H1 (cell line): ENCODE data around the gene CHDH. TPM values are rescaled to one million over a fixed set of nuclear protein-coding genes. Genes with fewer than 3 reads are reported as not detected.

ENCODE experiments used
- CTCF ChIA-PET: fragments of 300-600 bp; sonication (Branson Sonifier 250); formaldehyde crosslinking; loops from one replicate; lab custom pipeline; 2021; ENCODE audit not compliant: partially characterized antibody; lab: Charles Lee
- POLR2A ChIA-PET: fragments of 300-600 bp; sonication (Branson Sonifier 250); formaldehyde crosslinking; loops from one replicate; lab custom pipeline; 2021; ENCODE audit warnings: inconsistent platforms; ENCODE audit not compliant: partially characterized antibody; lab: Charles Lee
- DNase-seq, 2 experiments: peaks; one replicate each; pipeline versions ENCODE4 v3.0.0 to v3.0.0-alpha.2; 2010 to 2022; ENCODE audit warnings: low spot score in 2 of 2, low read depth in 1 of 2, mixed read lengths in 1 of 2
- FAIRE-seq: peaks from 2 replicates; lab custom pipeline; 2011; peaks lifted over from hg19 to GRCh38; lab: Jason Lieb, UNC
- H2AFZ ChIP-seq: 2 replicates; pipeline ENCODE4 v1.8.1; 2012; ENCODE audit warnings: low read length, inconsistent platforms
- H2AK5ac ChIP-seq: 2 replicates; pipeline ENCODE4 v1.6.1; 2013; ENCODE audit warnings: low read depth, low read length
- H2BK120ac ChIP-seq: replicated peaks from 2 replicates; pipeline ENCODE3; 2013; ENCODE audit warnings: low read depth, low read length, inconsistent platforms
- H2BK12ac ChIP-seq: 2 replicates; pipeline ENCODE4 v1.6.1; 2013; ENCODE audit warnings: low read depth, low read length
- H2BK15ac ChIP-seq: 2 replicates; pipeline ENCODE4 v1.6.1; 2013; ENCODE audit warnings: low read length
- H2BK20ac ChIP-seq: 2 replicates; pipeline ENCODE4 v1.6.1; 2013; ENCODE audit warnings: low read length
- H2BK5ac ChIP-seq: 2 replicates; pipeline ENCODE4 v1.6.1; 2013; ENCODE audit warnings: low read depth, low read length
- H3K14ac ChIP-seq: 2 replicates; pipeline ENCODE4 v1.6.1; 2013; ENCODE audit warnings: inconsistent platforms; ENCODE audit not compliant: insufficient read length
- H3K18ac ChIP-seq: 2 replicates; pipeline ENCODE4 v1.6.1; 2013; ENCODE audit warnings: low read length; ENCODE audit errors: extremely low read depth
- H3K23ac ChIP-seq: 2 replicates; pipeline ENCODE4 v1.6.1; 2013; ENCODE audit warnings: inconsistent platforms; ENCODE audit not compliant: insufficient read length
- H3K23me2 ChIP-seq: 2 replicates; pipeline ENCODE4 v1.6.1; 2013; ENCODE audit warnings: low read depth, low read length
- H3K27ac ChIP-seq: 2 replicates; pipeline ENCODE4 v1.6.1; 2011; ENCODE audit warnings: low read depth, low read length, inconsistent platforms
- H3K27me3 ChIP-seq, 4 experiments: replicated peaks in 1 of 4; 1 replicate in 1 of 4; 2 replicates in 3 of 4; pipeline versions ENCODE4 v1.6.1 to v1.8.1; 2011 to 2013; ENCODE audit warnings: low read length in 3 of 4, mild to moderate bottlenecking in 3 of 4, inconsistent platforms in 2 of 4, mixed read lengths in 2 of 4, moderate library complexity in 1 of 4; ENCODE audit not compliant: control insufficient read depth in 3 of 4, insufficient read depth in 3 of 4; ENCODE audit errors: extremely low read depth in 1 of 4
- H3K36me3 ChIP-seq, 4 experiments: 2 replicates each; pipeline versions ENCODE4 v1.6.1 to v1.8.1; 2011 to 2013; ENCODE audit warnings: mild to moderate bottlenecking in 4 of 4, low read length in 3 of 4, moderate library complexity in 2 of 4, control low read depth in 1 of 4, inconsistent platforms in 1 of 4; ENCODE audit not compliant: insufficient read depth in 4 of 4, control insufficient read depth in 2 of 4
- H3K4ac ChIP-seq: replicated peaks from 2 replicates; pipeline ENCODE3; 2013; ENCODE audit warnings: low read length, low read depth, mixed read lengths, inconsistent platforms; ENCODE audit not compliant: insufficient read length
- H3K4me1 ChIP-seq, 4 experiments: replicated peaks in 1 of 4; 1 replicate in 1 of 4; 2 replicates in 3 of 4; pipeline versions ENCODE4 v1.6.1 to v1.8.1; 2011 to 2013; ENCODE audit warnings: low read length in 3 of 4, inconsistent platforms in 2 of 4, mixed read lengths in 1 of 4; ENCODE audit not compliant: insufficient read depth in 4 of 4, control insufficient read depth in 3 of 4
- H3K4me2 ChIP-seq, 2 experiments: 2 replicates each; pipeline versions ENCODE4 v1.6.1 to v1.8.1; 2011 to 2013; ENCODE audit warnings: low read depth in 2 of 2, low read length in 2 of 2, control low read depth in 1 of 2, inconsistent platforms in 1 of 2, mild to moderate bottlenecking in 1 of 2; ENCODE audit not compliant: insufficient read depth in 1 of 2
- H3K4me3 ChIP-seq, 4 experiments: fragments of 200-600, 300-600 bp in 1 of 4; sonication (generic), shearing (Covaris generic), sonication (Bioruptor Twin) in 1 of 4; 2 replicates each; pipeline versions ENCODE4 v1.5.1 to v1.8.1; 2011 to 2016; ENCODE audit warnings: low read length in 4 of 4, low read depth in 3 of 4, control low read depth in 2 of 4, inconsistent platforms in 2 of 4, mild to moderate bottlenecking in 2 of 4, mixed read lengths in 1 of 4, moderate library complexity in 1 of 4; ENCODE audit not compliant: insufficient read depth in 2 of 4; ENCODE audit errors: extremely low read depth in 1 of 4
- H3K56ac ChIP-seq: replicated peaks from 2 replicates; pipeline ENCODE3; 2013; ENCODE audit warnings: low read depth, mild to moderate bottlenecking, mixed read lengths, low read length, inconsistent platforms; ENCODE audit not compliant: insufficient read length
- H3K79me1 ChIP-seq: 2 replicates; pipeline ENCODE4 v1.6.1; 2013; ENCODE audit warnings: low read depth, low read length, control low read depth
- H3K79me2 ChIP-seq, 2 experiments: 2 replicates each; pipeline versions ENCODE4 v1.6.1 to v1.8.1; 2012 to 2013; ENCODE audit warnings: low read length in 2 of 2, mild to moderate bottlenecking in 2 of 2, inconsistent platforms in 1 of 2; ENCODE audit not compliant: insufficient read depth in 2 of 2, control insufficient read depth in 1 of 2
- H3K9ac ChIP-seq, 4 experiments: replicated peaks in 1 of 4; 1 replicate in 1 of 4; 2 replicates in 3 of 4; pipeline versions ENCODE4 v1.6.1 to v1.8.1; 2011 to 2013; ENCODE audit warnings: low read depth in 3 of 4, low read length in 3 of 4, control low read depth in 2 of 4, mild to moderate bottlenecking in 2 of 4, moderate library complexity in 2 of 4, inconsistent platforms in 1 of 4; ENCODE audit errors: extremely low read depth in 1 of 4
- H3K9me3 ChIP-seq, 2 experiments: 2 replicates each; pipeline versions ENCODE4 v1.6.1 to v1.8.1; 2012 to 2013; ENCODE audit warnings: mild to moderate bottlenecking in 2 of 2, moderate library complexity in 2 of 2, control low read depth in 1 of 2, inconsistent platforms in 1 of 2, low read depth in 1 of 2, low read length in 1 of 2, mixed read lengths in 1 of 2; ENCODE audit not compliant: insufficient read depth in 2 of 2
- H4K20me1 ChIP-seq, 2 experiments: replicated peaks in 1 of 2; 2 replicates each; pipeline versions ENCODE3 to v1.8.1; 2011 to 2013; ENCODE audit warnings: inconsistent platforms in 2 of 2, low read length in 2 of 2, mild to moderate bottlenecking in 1 of 2; ENCODE audit not compliant: insufficient read depth in 2 of 2, control insufficient read depth in 1 of 2
- H4K5ac ChIP-seq: 2 replicates; pipeline ENCODE4 v1.6.1; 2013; ENCODE audit warnings: low read length, low read depth, mixed read lengths, inconsistent platforms; ENCODE audit not compliant: insufficient read length
- H4K8ac ChIP-seq: 2 replicates; pipeline ENCODE4 v1.8.0; 2013; ENCODE audit warnings: mild to moderate bottlenecking, moderate library complexity, low read length, inconsistent platforms; ENCODE audit not compliant: insufficient read depth; ENCODE audit errors: extremely low read depth
- H4K91ac ChIP-seq: replicated peaks from 2 replicates; pipeline ENCODE3; 2013; ENCODE audit warnings: low read length, mixed read lengths, inconsistent platforms; ENCODE audit not compliant: insufficient read length
- CBX8 ChIP-seq: fragments of 300-800, 300-1000 bp; sonication (generic); IDR thresholded peaks from 2 replicates; pipeline ENCODE4 v1.7.1; 2016; ENCODE audit warnings: low read depth, low read length, borderline replicate concordance
- CREB1 ChIP-seq: IDR thresholded peaks from 2 replicates; pipeline ENCODE4 v1.6.1; 2012; ENCODE audit warnings: inconsistent platforms
- NRF1 ChIP-seq: IDR thresholded peaks from 2 replicates; pipeline ENCODE4 v1.6.1; 2011; ENCODE audit warnings: mild to moderate bottlenecking, low read depth, low read length, improper control_type of control experiment
- RNF2 ChIP-seq: fragments of 200-900, 300-1000 bp; sonication (generic); IDR thresholded peaks from 2 replicates; pipeline ENCODE4 v1.7.1; 2016; ENCODE audit warnings: borderline replicate concordance, low read depth, mild to moderate bottlenecking, antibody characterized with exemption, low read length; ENCODE audit not compliant: poor library complexity, severe bottlenecking; ENCODE audit errors: missing control alignments
- ZNF274 ChIP-seq: IDR thresholded peaks from 2 replicates; pipeline ENCODE4 v1.7.0; 2012; ENCODE audit warnings: low read length, borderline replicate concordance; ENCODE audit errors: extremely low read depth
- WGBS, 2 experiments: shearing (Covaris generic) in 1 of 2; methylation state at CpG; one replicate each; pipeline versions ENCODE4 v1.1.6 to v1.1.7; 2013 to 2015; ENCODE audit warnings: low lambda C conversion rate in 2 of 2, mixed read lengths in 2 of 2, inconsistent platforms in 1 of 2, low coverage in 1 of 2, missing lambda C conversion rate in 1 of 2; ENCODE audit not compliant: insufficient replicate concordance in 2 of 2, insufficient coverage in 1 of 2, insufficient read length in 1 of 2; ENCODE audit errors: extremely low coverage in 1 of 2, missing lambda C conversion rate in 1 of 2; 5-methylcytosine and 5-hydroxymethylcytosine counted together
- polyA plus RNA-seq, 7 experiments: library from polyadenylated mRNA; depleted of rRNA in 3 of 7; stranded (reverse) in 5 of 7; unstranded in 2 of 7; fragments of >200 nt in 5 of 7; fragments of 200-250 nt in 2 of 7; gene quantifications; 1 replicate in 5 of 7; 2 replicates in 1 of 7; 4 replicates in 1 of 7; pipeline versions ENCODE4 v1.2.1 to v1.2.3, GENCODE V29; 2011 to 2013; ENCODE audit warnings: missing spikeins in 2 of 7, mixed read lengths in 2 of 7
- total RNA-seq: library from RNA; stranded (reverse); fragmentation: NEBNext Ultra II Directional; extraction: Animal tissue kit (Norgen Biotek cat#: 25700); gene quantifications from 2 replicates; pipeline ENCODE4 v1.2.1, GENCODE V29; 2021

The CHDH gene
- total and polyA plus RNA-seq, 2 of the 8 experiments (the other 6 are each of a cell fraction or from before 2014, with no cell fraction given), result 4.9 to 10.3 TPM

DNA sequence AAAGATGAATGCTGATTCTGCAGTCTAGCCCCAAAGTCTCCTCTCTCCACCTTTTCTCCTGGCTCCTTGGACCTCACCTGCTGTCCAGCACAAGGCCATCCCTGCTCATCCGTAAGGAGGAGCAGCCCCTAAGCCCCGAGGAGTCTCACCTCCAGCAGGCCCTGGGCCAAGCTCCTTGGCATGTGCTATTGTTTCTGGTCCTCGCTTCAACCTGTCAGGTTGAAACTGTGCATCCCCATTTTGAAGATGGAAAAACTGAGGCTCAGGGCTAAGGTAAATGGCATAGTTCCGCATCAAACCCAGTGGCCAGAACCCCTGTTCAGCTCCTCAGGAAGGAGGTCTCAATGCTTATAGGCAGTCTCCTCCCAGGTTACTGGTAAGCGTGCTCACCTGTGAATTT is 26.1 kb downstream of the CHDH start:
- H2BK5ac ChIP-seq, result no peak overlapping the region
- 98% methylated on average over 5 of the region's 5 CpGs; no CpG with 5 or more reads in 1 of the 2 experiments for WGBS, 2 experiments
- H3K79me1 ChIP-seq, result no peaks in the 10 kb centered on the region
- no peak overlapping the region for H3K56ac ChIP-seq
- no peak for DNase-seq
- no peak overlapping the region for H4K5ac ChIP-seq
- H3K18ac ChIP-seq, result no peak overlapping the region
- no peak overlapping the region for H2AFZ ChIP-seq
- POLR2A ChIA-PET, result no interaction called here
- no peak overlapping the region for H2BK120ac ChIP-seq
- no peak overlapping the region for H4K91ac ChIP-seq
- no peak for FAIRE-seq
- no peak overlapping the region for H2AK5ac ChIP-seq
- no peak overlapping the region for H3K27ac ChIP-seq
- H3K9ac ChIP-seq, result no peak overlapping the region
- H3K79me2 ChIP-seq, result no peaks in the 10 kb centered on the region
- H2BK20ac ChIP-seq, result no peak overlapping the region
- CTCF ChIA-PET, result interaction anchor here (1.0 to 1.8 kb wide), 2 partner anchors 10 to 76 kb away, joined by 4 to 6 read pairs; no protein-coding TSS in a partner anchor
- no peak overlapping the region for H3K23ac ChIP-seq
- no peak overlapping the region for H3K4me2 ChIP-seq
- no peak overlapping the region for H3K14ac ChIP-seq
- no peak overlapping the region for H3K4me3 ChIP-seq
- no peak overlapping the region for H2BK12ac ChIP-seq
- H2BK15ac ChIP-seq, result no peak overlapping the region
- no peaks in the 10 kb centered on the region for H3K9me3 ChIP-seq
- no peaks in the 10 kb centered on the region for H3K23me2 ChIP-seq
- H4K20me1 ChIP-seq, result peaks cover 3% of the 10 kb centered on the region in 2 experiments
- H3K27me3 ChIP-seq, result no peaks in the 10 kb centered on the region
- H3K36me3 ChIP-seq, result peaks cover 6 to 23% (median 15%) of the 10 kb centered on the region in 4 experiments; a peak in 7 of 8 replicates
- H4K8ac ChIP-seq, result no peak overlapping the region
- H3K4ac ChIP-seq, result no peak overlapping the region
- peaks cover 0 to 3% (median 1%) of the 10 kb centered on the region in 4 experiments; a peak in 1 of 7 replicates for H3K4me1 ChIP-seq
- TF ChIP-seq CBX8, result no peak
- no peak for TF ChIP-seq NRF1
- TF ChIP-seq RNF2, result no peak
- no peak for TF ChIP-seq CREB1
- no peak for TF ChIP-seq ZNF274
